Right lobe of liver (tissue), 6 donors: Measurements from ENCODE around the gene PRR5L. TPM values are rescaled to one million over a fixed set of nuclear protein-coding genes. Genes with fewer than 3 reads are reported as not detected.

Source experiments
- ATAC-seq, 4 donors: fragments of 200-7000 bp; cut with Tn5 transposase; one replicate each; pipeline ENCODE4 v1.9.1; 2020; ENCODE audit warnings: mild to moderate bottlenecking in 4 of 4, moderate library complexity in 4 of 4
- DNase-seq, 3 donors: peaks; one replicate each; pipeline ENCODE4 v3.0.0-alpha.2; 2020
- H3K27ac ChIP-seq, 3 donors: fragments of 200-600 bp; one replicate each; pipeline ENCODE4 v1.8.0; 2022
- H3K27me3 ChIP-seq, 2 donors: fragments of 200-600 bp; one replicate each; pipeline ENCODE4 v1.8.0; 2022
- H3K36me3 ChIP-seq, 4 donors: fragments of 200-600 bp; sonication (generic) in 1 of 4; one replicate each; pipeline versions ENCODE4 v1.5.1 to v1.8.0; 2017 to 2022; ENCODE audit warnings: control low read depth in 1 of 4
- H3K4me1 ChIP-seq, 4 donors: fragments of 200-600 bp; sonication (generic) in 1 of 4; one replicate each; pipeline versions ENCODE4 v1.5.1 to v1.8.0; 2017 to 2022; ENCODE audit warnings: control low read depth in 1 of 4
- H3K4me3 ChIP-seq, 3 donors: fragments of 200-600 bp; one replicate each; pipeline ENCODE4 v1.8.0; 2022
- H3K9me3 ChIP-seq, 4 donors: fragments of 200-600 bp; sonication (generic) in 1 of 4; one replicate each; pipeline versions ENCODE4 v1.5.1 to v1.8.0; 2017 to 2022; ENCODE audit warnings: control low read depth in 1 of 4
- POLR2A ChIP-seq: fragments of 450-650 bp; IDR thresholded peaks from one replicate; pipeline ENCODE4 v1.6.1; 2017; ENCODE audit warnings: antibody characterized with exemption, mild to moderate bottlenecking
- WGBS: methylation state at CpG from one replicate; pipeline ENCODE4 v1.1.6; 2018; ENCODE audit warnings: low coverage, low lambda C conversion rate; ENCODE audit not compliant: insufficient coverage; ENCODE audit errors: missing lambda C conversion rate; 5-methylcytosine and 5-hydroxymethylcytosine counted together
- intact Hi-C, 2 donors: fragments of 100-400 bp; cut with DNase I; formaldehyde crosslinking; loops; one replicate each; pipeline versions ENCODE4 v1.11.2 to v1.14.1; 2022
- total RNA-seq, 6 experiments: library from RNA; depleted of rRNA in 2 of 6; stranded (reverse); fragments of >200 nt in 2 of 6; fragmentation: NEBNext Ultra II Directional in 3 of 6; extraction: Animal tissue kit (Norgen Biotek cat#: 25700) in 3 of 6; gene quantifications; one replicate each; pipeline versions ENCODE4 v1.1.0 to v1.2.4, GENCODE V29; 2016 to 2023
- TF ChIP-seq, protein P1 (sequence below), 4 donors: fragments of 200-600 bp in 3 of 4; fragments of 450-650 bp in 1 of 4; IDR thresholded peaks; one replicate each; pipeline versions ENCODE4 v1.5.1 to v1.8.0; 2016 to 2022; ENCODE audit warnings: antibody characterized with exemption in 4 of 4, mild to moderate bottlenecking in 2 of 4
- donor health status: DM: no; HTN: yes; CAD: no.
- donor health status: DM: no; HTN: no; CAD: no.
- donor health status: DM: no; HTN: no; CAD: no.
- donor health status: DM: no; HTN: yes; CAD: no.
- donor health status: DM: no; HTN: yes; CAD: no.

The PRR5L gene
- total RNA-seq, 6 experiments from 2014 or later, result 2.2 to 4.5 (median 2.3) TPM

DNA sequence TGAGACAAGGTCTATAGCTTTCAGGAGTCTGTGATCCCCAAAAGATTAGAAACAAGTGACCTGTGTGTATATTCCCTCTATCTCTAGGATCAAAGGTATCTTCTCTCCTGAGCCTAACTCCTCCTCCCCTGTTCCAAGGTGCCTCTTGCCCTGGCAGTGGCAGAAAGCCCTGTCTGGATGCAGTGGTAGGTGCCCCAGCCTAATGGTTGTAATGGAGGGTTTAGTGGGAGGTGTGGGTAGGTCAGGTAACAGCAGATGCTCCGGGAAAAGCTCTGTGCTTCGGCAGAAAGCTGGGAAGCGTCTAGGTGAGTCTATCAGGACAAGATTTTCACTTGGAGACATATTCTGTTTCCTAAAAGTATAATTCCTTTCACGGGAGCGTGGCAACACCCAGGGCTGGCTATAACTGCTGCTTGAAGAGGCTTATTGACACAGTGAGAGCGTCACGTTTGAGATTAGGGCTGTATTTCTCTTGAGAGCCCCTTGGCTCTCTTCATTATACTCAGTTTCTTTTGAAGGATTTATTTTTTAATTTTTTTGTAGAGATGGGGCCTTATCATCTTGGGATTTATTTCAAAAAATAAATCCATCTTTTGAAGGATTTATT lies 49.5 kb downstream of the PRR5L start:
- WGBS, result 43% methylated on average over 5 of the region's 7 CpGs
- no peaks in the 10 kb centered on the region for H3K4me1 ChIP-seq
- H3K9me3 ChIP-seq, result no peaks in the 10 kb centered on the region
- TF ChIP-seq, protein P1, sequence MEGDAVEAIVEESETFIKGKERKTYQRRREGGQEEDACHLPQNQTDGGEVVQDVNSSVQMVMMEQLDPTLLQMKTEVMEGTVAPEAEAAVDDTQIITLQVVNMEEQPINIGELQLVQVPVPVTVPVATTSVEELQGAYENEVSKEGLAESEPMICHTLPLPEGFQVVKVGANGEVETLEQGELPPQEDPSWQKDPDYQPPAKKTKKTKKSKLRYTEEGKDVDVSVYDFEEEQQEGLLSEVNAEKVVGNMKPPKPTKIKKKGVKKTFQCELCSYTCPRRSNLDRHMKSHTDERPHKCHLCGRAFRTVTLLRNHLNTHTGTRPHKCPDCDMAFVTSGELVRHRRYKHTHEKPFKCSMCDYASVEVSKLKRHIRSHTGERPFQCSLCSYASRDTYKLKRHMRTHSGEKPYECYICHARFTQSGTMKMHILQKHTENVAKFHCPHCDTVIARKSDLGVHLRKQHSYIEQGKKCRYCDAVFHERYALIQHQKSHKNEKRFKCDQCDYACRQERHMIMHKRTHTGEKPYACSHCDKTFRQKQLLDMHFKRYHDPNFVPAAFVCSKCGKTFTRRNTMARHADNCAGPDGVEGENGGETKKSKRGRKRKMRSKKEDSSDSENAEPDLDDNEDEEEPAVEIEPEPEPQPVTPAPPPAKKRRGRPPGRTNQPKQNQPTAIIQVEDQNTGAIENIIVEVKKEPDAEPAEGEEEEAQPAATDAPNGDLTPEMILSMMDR (IDR thresholded peaks at IDR 0.05), result no peak
- TF ChIP-seq POLR2A, result no peak
- H3K36me3 ChIP-seq, result no peaks in the 10 kb centered on the region
- H3K4me3 ChIP-seq, result no peak overlapping the region
- H3K27ac ChIP-seq, result no peak overlapping the region
- intact Hi-C loops, result no loop called here
- ATAC-seq (no peak), DNase-seq (no peak)
- no peaks in the 10 kb centered on the region for H3K27me3 ChIP-seq

DNA sequence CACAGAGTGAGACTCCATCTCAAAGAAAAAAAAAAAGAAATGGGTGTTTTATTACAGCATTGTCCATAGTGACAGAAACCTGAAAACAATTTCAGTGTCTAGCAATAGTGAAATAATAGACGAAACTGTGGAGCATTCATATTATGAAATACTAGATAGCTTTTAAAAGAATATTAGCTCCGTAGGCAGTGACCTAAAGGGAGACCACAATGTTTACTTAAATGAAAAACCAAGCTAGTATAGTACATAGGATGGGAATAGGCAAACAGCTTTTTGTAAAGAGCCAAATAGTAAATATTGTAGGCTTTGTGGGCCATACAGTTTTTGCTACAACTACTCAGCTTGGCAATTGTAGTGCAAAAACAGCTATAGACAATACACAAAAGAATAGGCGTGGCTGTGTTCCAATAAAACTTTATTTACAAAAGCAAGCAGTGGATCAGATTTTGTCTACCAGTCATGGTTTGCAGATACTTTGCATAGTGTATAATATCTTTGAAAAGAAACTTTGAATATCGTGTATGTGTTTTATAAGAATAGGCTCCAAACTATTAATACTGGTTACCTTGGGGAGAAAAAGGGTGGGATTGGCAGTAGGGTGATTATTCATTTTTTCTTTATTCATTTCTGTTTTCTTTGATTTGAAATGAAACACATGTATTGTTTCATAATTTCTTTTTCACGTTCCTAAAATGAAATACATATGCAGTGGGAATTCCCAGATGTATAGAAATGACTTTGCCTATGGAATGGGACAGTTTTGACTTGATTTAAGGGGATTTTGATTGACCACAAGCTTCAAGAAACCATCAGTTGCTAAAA lies 50.7 kb downstream of the PRR5L start:
- Histone ChIP-seq H3K9me3 (no peaks in the 10 kb centered on the region), H3K27ac (no peak overlapping the region), H3K4me3 (no peak overlapping the region), H3K27me3 (no peaks in the 10 kb centered on the region), H3K36me3 (no peaks in the 10 kb centered on the region), H3K4me1 (no peaks in the 10 kb centered on the region)
- TF ChIP-seq, protein P1 (IDR thresholded peaks at IDR 0.05), result no peak
- no peak for TF ChIP-seq POLR2A
- DNase-seq (no peak), ATAC-seq (no peak)
- 51% methylated on average over 5 of the region's 5 CpGs for WGBS
- intact Hi-C loops, result no loop called here

DNA sequence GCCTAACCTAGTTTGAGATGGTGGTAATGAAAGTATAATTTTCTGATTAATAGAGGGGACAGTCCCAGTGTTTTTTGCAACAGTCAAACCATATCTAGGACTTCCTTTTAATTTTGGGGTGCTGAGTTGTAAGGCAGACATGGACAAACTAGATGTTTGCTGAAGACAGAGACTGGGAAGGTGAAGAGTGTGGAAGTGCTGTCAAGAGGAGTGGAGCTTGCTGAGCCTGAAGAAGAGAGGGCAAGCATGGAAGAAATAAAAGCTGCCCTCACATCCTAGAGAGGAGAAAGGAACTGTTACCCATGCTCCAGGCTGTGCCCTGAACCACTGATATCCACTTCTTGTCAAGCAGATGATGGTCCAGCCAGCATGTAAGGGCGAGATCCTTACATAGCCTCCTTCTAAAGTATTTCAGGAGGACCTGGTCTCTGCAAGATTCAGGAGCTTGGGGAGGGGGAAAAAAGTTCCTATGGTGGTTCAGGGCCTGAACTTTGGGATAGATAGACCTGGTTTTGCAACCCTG lies 51.4 kb downstream of the PRR5L start:
- DNase-seq (no peak), ATAC-seq (no peak)
- TF ChIP-seq POLR2A, result no peak
- TF ChIP-seq, protein P1 (IDR thresholded peaks at IDR 0.05), result no peak
- H3K4me1 ChIP-seq, result no peaks in the 10 kb centered on the region
- 67% methylated on average over 1 of the region's 1 CpG for WGBS
- H3K27me3 ChIP-seq, result no peaks in the 10 kb centered on the region
- no peak overlapping the region for H3K27ac ChIP-seq
- H3K36me3 ChIP-seq, result no peaks in the 10 kb centered on the region
- intact Hi-C loops, result no loop called here
- H3K4me3 ChIP-seq, result no peak overlapping the region
- no peaks in the 10 kb centered on the region for H3K9me3 ChIP-seq

DNA sequence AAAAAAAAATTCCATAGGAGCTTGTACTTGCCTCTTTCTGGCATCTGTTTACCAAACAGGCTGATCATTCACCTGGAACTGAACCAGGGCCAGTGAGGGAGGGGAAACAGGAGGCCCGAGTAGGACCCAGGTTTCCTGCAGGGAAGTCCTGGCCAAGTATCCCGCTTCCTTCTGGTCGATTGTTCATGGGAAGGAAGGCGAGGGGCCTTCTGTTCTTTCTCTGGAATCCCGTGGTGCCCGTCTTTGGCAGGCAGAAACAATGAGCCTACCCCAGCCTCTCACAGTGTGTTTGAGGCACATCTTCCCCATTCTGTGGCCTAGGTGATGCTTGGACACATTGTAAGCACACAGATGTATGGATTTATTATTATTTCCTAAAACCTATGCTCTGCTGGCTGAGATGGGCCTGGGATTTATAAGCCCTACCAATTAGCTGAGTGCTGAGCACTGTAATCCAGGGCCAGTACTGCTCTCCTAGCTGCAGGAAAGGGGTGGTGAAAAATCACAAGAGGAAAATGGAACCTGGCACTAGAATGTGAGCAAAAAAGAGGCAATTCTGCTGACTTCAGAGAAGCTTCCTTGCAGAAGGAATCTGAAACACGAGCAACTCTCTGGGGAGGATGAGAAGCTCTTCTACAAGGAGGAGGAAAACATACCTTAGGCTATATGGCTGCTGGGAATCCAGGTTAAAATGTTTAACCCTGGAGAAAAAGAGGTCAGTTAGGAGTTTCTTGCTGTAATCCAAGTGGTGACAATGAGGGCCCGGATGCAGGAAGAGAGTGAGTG lies 53.5 kb downstream of the PRR5L start:
- TF ChIP-seq, protein P1 (IDR thresholded peaks at IDR 0.05), result no peak
- no peak for TF ChIP-seq POLR2A
- Histone ChIP-seq H3K4me3 (no peak overlapping the region), H3K27ac (no peak overlapping the region), H3K9me3 (no peaks in the 10 kb centered on the region), H3K4me1 (no peaks in the 10 kb centered on the region), H3K36me3 (no peaks in the 10 kb centered on the region), H3K27me3 (no peaks in the 10 kb centered on the region)
- DNase-seq, result no peak
- intact Hi-C loops, result no loop called here
- 33% methylated on average over 5 of the region's 8 CpGs for WGBS
- ATAC-seq, result peak; percentile 23 to 50 (median 40)
